Stromal cell of bone marrow (primary cell): Measurements from ENCODE around the gene ANTXR1.

ENCODE experiments used
- DNase-seq: peaks from one replicate; pipeline ENCODE4 v3.0.0-alpha.2; 2012; ENCODE audit warnings: low read depth

The ANTXR1 gene

DNA sequence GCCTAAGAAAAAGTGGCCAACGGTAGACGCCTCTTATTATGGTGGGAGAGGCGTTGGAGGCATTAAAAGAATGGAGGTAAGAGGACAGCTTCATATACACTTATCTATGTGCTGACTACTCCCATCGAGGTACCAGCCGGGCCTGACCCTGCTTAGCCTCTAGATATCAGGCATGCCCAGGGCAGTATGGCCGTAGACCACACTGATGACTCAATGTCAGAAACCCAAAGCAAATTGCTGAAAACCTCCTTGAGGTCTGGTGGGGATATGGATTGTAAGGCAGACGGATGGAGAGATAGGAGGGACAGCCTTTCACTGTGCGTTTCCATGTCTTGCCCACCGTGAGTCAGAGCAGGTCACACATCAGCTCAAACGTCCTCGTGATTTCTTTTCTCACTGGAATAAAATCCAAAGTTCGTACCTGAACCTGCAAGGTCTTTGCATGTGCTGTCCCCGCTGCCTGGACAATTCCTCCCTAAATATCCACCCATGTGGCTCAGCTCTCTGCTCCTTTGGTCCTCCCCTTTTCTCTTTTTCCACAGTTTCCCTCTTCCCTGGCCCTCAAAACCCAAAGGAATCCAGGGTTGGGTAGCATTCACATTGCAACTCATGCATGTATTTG lies 168.9 kb downstream of the ANTXR1 start:
- DNase-seq: no peak

DNA sequence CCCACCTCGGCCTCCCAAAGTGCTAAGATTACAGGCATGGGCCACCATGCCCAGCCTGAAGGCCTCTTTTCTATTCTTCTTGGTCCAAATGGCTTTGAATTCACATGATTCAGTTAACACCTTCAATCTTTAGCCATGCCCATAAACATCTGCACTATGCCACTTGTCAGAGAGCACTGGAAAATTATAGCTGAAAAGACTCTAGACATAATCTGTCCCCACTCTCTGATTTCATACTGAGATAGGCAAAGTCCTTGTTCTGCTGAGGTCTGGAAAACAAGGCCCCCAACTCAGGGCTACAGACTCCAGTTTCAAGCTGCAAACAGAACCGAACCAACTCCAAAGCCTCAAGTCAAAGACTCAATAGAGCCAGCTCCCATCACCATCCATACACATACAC lies 170.7 kb downstream of the ANTXR1 start:
- no peak for DNase-seq

DNA sequence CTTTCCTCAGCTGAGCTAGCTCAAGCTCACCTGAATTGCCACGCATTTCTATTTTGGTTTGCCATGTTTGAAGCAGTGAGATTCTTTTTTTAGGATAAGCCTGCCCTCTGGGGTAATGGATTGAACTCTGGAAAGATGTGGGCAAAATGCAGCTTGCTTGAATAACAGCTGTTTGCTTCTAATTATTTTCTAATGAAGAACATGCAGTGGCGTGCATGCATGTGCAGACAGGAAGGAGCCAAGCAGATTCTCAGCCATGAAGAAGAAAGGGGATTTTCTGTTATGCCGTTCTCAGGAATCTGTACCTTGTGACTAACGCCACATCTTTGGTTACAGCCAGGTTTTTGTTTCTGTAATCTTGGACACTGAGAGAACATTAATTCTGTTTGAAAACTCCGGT lies 171.2 kb downstream of the ANTXR1 start:
- DNase-seq: no peak

DNA sequence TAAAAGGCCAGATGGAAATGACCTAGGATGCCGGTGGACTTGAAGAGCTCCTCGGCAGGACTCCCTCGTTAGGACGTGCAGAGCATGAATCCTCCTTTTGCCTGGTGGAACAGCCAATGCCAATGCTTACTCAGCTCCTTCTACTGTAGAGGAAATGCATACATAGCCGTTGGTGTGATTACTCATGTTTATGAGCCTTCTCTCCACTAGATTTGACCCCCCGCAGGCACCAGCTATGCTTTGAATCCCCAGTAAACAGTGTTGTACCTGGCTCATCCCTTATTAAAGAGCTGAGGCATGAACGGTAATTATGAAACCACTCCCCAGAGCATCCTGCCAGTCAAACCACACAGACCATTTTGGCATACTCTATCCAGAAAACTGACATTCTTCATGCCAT lies 172.8 kb downstream of the ANTXR1 start:
- DNase-seq: no peak

DNA sequence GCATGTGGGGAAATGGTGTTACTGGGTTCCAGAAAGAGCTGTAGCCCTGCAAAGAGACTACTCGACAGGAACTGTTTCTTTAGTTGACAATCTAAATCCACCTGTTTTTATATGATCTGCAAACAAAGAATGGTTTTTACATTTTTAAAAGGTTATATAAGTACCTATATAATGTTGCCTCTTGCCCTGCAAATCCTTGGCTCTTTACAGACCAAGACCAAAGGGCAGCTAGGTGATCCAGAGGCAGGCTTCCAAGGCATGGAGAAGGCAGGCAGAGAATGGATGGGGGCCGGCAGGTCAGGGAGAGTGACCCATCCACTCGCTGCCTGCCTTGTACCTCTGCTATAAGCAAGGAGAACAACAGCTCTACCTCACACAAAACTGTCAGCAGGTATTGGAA lies 173.6 kb downstream of the ANTXR1 start:
- DNase-seq: no peak

DNA sequence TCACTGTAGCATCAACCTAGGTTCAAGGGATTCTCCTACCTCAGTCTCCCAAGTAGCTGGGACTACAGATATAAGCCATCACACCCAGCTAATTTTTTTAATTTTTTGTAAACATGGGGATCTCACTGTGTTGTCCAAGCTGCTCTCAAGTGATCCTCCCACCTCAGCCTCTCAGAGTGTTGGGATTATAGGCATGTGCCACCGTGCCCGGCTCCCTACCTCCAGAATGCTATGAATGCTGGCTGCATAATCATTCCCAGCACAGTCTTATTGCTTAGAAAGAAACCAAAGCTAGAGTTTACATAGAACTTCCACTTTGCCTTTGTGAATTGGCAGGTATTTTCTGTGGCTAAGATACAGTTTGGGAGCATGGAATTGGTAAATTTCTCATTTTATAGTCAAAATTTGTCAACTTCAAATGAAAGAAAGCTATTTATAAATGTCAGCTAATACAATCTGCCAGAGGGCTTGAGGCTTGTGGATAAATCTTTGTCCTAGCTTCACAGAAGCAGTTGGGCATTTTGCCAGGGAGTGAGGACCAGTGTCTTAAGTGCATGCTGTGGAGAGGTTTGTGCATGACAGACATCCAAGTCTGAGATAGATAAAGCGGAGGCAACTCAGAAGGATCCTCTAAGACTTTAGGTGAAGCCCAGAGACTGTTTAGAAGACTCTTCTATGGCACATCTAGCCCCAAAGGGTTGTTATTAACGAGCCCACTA lies 175.4 kb downstream of the ANTXR1 start:
- no peak for DNase-seq

DNA sequence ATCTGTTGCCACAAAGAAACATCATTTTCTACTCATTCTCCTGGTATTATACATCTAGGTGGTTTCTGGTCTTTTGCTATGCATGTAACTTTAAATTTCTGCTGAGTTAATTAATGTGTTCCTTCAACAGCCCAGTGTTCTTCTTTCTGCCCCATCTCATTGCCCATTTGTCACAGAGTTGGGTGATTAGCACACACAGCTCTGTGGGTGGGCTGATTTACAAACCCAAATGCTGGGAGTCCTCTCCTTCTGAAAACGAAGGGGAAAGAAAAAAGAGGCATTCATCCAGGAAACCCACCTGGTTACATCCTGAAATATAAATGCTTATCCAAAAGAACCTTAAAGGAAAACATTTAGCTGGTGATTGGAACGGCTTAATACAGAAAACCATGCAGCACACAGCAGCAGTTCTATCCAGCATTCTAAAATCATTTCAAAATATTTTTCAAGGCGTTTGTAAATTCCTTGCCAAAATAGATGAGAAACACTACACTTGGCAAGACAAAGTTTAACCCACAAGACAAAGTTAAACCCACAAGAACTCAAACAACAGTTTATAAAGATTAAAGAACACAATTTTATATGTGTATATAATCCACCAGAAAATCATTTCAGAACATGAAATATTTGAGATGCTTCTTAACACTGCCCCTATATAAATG lies 177.9 kb downstream of the ANTXR1 start:
- DNase-seq: no peak

DNA sequence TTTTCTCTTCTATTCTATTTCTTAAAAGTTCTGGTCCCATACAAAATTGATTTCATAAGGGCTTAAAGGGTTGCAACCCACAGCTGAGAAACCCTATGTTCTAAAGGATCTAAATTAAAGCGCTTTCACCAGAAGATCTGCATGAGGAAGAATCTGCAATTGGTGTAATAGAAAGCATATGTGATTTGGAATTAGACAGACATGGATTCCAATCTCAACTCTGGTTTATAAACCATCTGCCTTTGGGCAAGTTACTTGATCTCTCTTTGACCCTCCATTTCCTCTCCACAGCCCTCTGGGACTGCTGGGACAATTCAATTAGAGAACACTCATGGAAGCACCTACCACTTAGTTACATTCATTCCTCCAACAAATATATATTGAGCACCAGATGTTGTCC lies 178.7 kb downstream of the ANTXR1 start:
- DNase-seq: no peak

DNA sequence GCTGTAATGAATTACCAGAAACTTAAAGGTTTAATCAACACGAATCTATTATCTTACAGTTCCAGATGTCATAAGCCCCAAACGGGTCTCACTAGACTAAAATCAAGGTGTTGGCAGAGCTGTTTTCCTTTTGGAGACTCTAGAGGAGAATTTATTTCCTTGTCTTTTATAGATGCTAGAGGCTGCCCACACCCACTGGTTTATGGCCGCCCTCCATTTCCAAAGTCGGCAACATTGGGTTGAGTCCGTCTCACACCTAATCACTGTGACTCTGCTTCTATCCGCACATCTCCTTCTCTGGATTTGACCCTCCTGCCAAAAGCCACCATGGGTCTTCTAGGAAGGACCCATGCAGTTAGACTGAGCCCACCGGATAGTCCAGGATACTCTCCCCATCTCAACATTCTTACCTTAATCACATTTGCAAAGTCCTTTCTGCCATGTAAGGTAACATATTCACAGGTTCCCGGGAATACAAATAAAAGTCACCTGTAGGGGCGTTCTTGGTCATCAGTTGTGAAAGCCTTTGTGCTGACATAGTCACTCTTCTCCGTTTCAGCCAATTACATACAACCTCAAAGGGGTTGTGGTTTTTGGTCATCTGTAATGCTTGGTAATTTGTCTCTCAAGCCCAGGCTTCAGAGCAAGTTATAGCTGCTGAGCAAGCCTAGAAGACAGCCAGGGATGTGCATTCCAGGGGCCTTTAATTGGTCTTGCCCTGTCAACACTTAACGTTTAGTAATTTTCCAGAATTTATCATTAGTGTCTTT lies 179.4 kb downstream of the ANTXR1 start:
- DNase-seq: no peak

DNA sequence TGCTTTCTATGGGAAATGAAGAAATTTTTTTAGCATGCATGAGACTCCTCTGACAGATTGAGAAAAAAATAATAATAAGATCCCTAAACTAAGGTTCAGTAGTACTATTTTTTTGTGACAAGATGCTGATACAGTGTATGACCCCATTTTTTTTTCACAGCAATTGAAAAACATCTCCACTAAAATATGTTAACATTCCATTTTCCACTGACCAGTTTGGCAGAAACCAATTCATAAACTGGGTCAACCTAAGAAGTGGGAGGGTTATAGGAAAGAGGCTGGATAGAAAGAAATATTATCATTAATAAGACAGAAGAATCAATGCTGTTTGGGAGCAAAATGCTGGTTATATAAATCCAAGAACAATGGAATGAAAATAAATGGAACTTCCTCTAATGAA lies 182.7 kb downstream of the ANTXR1 start:
- DNase-seq: no peak

DNA sequence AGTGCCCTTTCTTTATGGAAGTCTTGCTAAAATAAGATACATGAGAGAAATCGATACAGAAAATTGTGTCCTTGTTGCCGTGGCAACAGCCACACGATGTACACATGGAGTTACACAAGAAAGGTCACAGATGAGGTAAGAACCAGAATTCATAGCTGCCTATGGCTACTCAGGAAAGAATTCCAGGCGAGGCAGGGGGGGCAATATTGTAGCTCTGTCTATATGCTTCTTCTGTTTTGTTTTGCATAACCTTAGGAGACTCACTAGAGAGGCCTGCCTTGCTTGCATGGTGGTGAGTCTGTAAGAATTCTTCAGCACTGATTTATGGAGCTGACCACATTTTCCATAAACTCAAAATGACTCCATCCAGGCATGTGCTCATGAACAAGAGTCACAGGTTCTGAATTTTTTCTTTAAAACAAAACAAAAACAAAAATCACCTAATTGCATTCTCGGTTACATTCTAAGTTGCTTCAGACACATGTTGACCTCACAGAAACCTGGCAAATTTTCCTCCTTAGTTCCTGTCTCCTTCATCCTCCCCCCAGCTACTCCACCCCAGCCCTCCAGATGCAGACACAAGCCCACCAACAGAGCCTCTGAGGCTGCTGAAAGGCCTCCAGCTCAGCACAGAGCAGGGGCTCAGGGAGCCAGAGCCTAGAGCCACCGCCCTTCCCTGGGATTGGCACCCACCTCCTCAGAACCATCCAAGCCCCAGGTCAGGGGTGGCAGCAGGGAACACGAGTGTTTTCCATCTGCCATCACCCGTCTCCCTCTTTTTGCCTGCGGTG lies 183.5 kb downstream of the ANTXR1 start:
- DNase-seq: peak; percentile 88

DNA sequence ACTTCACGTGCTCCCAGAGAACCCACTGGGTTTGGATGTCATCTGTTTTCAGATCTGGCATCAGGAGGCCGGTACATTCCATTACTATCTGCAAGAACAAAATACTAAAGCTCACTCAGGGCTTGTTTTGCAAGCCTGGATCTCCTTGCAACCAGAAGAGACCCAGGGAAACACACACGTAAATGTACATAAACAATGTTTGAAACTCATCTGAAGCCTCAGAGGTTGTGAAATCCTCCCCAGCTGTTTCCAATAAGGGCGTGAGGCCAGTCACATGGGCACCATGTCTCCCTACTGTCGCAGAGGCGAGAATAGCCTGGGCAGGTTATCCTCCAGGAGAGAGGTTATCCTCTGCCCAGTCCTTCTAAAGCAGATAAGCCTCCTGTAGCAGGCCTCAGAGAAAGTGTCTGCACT lies 187.1 kb downstream of the ANTXR1 start:
- DNase-seq: no peak

DNA sequence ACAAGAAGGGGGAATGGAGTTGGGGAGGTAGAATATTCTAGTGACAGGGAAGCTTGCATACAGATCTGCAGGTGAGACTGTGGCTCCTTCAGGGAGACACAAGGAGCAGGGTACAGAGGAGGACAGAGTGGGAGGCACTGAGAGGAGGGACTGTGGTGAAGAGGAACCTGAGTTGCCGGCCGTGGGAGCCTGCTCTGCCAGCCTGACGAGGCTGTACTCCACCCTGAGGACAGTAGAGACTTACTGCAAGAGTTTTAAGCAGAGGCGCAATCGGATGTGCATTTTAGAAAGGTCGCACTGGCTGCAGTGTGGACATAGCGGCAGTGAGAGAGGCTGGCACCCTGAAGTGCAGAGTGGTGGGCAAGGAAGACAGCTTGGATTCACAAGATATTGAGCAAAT lies 188.3 kb downstream of the ANTXR1 start:
- no peak for DNase-seq

DNA sequence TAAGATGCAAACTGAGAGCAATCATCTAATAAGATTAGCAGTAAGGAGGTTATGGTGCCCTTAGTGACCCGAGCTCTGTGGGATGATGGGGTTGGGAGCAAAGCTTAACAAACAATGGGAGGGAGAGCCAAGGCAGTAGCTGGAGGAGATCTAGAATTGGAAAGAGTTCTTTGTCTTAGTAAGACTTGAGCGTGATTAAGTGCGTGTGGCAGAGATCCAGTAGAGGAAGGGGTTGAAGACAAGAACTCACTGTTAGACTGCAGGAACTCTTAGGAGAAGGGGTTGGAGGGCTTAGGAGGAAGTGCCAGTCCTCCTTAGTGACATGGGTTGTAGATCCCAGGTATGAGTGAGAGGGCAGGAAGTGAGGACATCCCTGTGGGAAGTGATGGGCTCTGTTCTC lies 189.3 kb downstream of the ANTXR1 start:
- no peak for DNase-seq

DNA sequence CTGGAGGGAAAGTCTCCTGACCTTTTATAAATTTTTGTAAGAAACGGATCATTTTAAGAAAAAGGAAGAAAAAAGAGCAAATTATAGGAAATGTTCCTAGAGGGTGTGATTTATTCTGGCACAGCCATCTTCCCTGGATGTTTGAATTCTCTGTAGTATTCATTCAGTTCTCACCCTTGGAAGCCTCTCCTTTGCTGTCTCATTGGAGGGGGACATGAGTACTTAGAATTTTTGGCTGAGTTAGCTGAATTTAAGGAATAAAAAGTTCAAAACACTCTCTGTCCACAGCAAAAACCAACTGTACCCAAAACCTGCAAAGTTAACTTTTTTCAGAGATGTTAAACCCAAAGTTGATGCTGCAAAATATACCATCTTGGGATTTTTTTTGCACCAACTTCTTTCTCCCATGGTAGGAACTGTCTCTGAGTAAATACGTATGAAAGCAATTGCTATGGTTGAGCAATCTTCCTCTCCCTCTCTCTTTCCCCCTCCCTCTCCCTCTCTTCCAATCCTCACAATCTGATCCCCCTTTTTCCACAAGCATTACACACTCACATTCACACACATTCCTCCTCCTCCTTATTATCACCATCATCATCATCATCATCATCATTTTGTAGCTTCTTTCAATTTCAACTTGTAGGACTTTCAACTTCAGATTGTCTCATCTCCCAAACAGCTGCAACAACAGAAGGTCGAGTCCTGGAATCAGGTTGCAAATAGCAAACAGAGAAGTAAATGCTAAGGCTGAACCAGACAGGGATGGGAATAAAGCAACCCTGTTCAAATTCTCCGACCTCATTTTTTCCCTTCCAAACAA lies 190.4 kb downstream of the ANTXR1 start:
- DNase-seq: no peak

DNA sequence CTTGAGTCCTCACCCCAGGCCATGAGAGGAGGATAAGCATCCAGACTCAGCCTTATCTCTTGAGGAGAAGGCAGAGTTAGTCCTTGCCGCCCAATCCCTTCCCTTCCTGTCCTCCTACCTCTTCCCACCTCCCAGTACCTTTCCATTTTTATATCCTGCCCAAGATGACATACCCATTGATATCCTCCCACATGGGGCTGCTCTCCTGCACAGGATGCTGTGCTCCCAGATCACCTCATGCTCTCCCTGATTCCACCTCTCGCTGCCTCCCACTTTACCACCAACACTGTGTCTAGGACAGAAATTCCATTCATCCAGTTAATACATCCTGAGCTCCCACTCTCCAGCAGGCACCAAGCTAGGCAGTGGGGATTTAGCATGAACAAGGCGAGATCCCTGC lies 191.7 kb downstream of the ANTXR1 start:
- no peak for DNase-seq

DNA sequence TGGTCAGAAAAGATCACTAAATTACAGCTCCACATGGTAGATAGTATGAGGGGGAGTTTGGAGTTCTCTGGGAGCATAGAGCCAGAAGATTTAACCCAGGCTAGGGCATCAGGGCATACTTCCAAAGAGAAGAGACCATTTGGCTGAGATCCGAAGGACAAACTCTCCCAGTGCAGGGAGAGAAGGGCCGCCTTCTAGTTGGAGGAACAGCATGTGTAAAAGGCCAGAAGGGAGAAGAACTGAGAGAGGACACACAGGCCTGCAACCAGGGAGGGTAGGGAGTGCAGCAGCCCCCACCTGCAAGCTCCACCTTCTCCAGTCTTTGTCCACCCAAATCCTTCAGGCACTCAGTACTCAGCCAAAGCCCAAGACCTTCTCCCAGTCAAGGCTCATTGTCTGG lies 192.1 kb downstream of the ANTXR1 start:
- no peak for DNase-seq

DNA sequence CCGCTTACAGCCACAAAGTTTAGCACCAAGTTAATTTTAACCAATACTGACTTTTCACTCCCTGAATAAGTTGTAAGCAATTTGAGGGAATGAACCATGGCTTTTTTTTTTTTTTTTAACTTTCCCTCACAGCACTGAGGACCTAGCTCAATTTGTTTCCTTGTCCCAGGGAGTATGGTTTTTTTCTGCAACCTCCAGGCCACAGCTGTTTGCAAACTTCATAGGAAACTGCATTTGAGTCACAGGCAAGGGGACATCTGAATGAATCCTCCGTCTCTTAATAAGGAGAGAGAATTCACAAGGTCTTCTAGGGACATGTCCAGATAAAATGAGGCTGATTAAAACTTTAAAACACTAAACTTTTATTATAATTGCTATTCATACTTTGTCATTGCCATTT lies 192.5 kb downstream of the ANTXR1 start:
- DNase-seq: no peak

DNA sequence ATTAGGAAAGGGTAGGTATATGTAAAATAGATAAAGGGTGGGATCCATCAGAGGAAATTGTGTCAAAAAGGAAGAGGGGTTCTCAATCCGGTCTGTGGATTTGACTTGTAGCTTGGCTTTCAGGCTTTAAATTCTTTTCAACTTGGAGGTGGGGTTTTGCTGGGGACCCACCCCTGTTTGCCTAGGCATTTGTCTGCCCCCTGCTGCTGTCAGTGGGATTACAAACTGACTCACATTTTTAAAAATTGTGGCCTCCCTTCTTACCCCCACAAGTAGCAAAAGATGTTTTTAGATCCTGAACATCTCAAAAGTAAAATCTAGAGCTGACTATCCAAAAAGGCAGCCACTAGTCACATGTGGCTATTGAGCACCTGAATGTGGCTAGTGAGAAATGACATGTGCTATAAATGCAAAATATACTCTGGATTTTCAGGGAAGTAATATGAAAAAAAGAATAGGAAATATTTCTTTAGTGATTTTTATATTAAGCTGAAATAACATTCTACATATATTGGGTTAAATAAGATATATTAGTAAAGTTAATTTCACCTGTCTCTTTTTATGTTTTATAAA lies 195.1 kb downstream of the ANTXR1 start:
- DNase-seq: no peak

DNA sequence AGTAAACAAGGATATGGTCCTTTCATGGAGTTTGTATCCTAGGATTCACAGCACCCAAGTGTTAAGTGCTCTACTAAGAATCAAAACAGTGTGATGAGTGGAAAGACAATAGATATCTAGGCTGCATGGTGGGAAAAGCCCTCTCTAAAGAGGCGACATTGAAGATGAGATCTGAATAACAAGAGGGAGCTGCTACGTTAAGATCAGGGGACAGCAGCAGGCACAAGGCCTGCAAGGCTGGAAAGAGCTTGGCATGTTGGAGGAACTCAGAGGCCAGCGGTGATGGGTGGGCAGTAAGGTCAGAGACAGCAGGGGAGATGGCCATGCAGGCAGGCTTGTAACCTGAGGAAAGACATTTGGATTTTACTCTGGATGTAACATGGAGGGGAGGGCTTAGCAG lies 196.5 kb downstream of the ANTXR1 start:
- no peak for DNase-seq

DNA sequence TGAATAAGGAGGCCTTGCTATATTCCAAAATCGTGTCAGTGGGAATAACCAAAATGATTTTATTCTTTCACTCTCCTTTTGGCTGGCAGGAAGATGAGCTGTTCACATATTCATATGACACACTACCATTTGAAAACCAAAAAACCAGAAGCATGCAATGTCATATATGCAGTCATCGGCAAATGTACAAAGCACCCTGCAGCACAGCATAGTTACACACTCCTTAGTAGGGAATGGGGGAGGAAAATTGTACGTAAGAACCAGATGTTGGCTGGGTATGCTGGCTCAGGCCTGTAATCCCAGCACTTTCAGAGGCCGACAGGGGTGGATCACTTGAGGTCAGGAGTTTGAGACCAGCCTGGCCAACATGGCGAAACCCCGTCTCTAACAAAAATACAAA lies 197.4 kb downstream of the ANTXR1 start:
- DNase-seq: no peak
